IPS-18c (cell line): ENCODE measurements around the gene PROZ.
"Not testable (repeated sequence)": the region's sequence is repeated elsewhere in the genome, so short reads cannot be mapped to it uniquely, and the experiment has no call there.

Experiments used
- H3K4me3 ChIP-seq: 2 replicates; pipeline ENCODE4 v1.7.0; 2013; ENCODE audit warnings: low read depth, mild to moderate bottlenecking, low read length, moderate library complexity; ENCODE audit not compliant: insufficient read depth
- H3K9me3 ChIP-seq: one replicate; pipeline ENCODE4 v1.6.1; 2013; ENCODE audit warnings: mild to moderate bottlenecking, low read length, moderate library complexity; ENCODE audit not compliant: control insufficient read depth, insufficient read depth

PROZ gene

GRCh38 chr13:113157929-113158747 lies at the start of gene PROZ:
Gene PROZ, plus strand, starts transcription at chr13:113158648. Its CDS starts 13 bp downstream, at chr13:113158661.
- Histone ChIP-seq H3K4me3 (no peak within 1 kb of the TSS), H3K9me3 (no peaks in the 10 kb centered on the region)

- peaks cover 2% of the 10 kb centered on the region for H3K9me3 ChIP-seq
- peak overlapping the region; percentile 30; the same call in 1 of the 2 replicates for H3K4me3 ChIP-seq
Measured at GRCh38 chr13:113109151-113110047, 49.0 kb upstream of the PROZ start.

- Histone ChIP-seq H3K4me3 (peak overlapping the region; percentile 30), H3K9me3 (peaks cover 2% of the 10 kb centered on the region)
Measured at GRCh38 chr13:113110048-113110851, 48.2 kb upstream of the PROZ start.

GRCh38 chr13:113110852-113111315 lies 47.6 kb upstream of the PROZ start:
- peaks cover 2% of the 10 kb centered on the region for H3K9me3 ChIP-seq
- H3K4me3 ChIP-seq = peak overlapping the region; percentile 30

- not testable (repeated sequence) for H3K9me3 ChIP-seq, H3K4me3 ChIP-seq
Measured at GRCh38 chr13:113111821-113112220, 46.6 kb upstream of the PROZ start.

GRCh38 chr13:113112475-113112874 lies 46.0 kb upstream of the PROZ start:
- H3K9me3 ChIP-seq, H3K4me3 ChIP-seq: not testable (repeated sequence)

GRCh38 chr13:113112893-113113845 lies 45.3 kb upstream of the PROZ start:
- Histone ChIP-seq H3K9me3 (peaks cover 2% of the 10 kb centered on the region), H3K4me3 (no peak overlapping the region)

- Histone ChIP-seq H3K9me3 (peaks cover 2% of the 10 kb centered on the region), H3K4me3 (no peak overlapping the region)
Measured at GRCh38 chr13:113113846-113114271, 44.6 kb upstream of the PROZ start.

- no peak overlapping the region for H3K4me3 ChIP-seq
- peaks cover 2% of the 10 kb centered on the region for H3K9me3 ChIP-seq
Measured at GRCh38 chr13:113114511-113115362, 43.7 kb upstream of the PROZ start.

- no peaks in the 10 kb centered on the region for H3K9me3 ChIP-seq
- H3K4me3 ChIP-seq = no peak overlapping the region
Measured at GRCh38 chr13:113115363-113116205, 42.9 kb upstream of the PROZ start.

GRCh38 chr13:113116206-113116800 lies 42.1 kb upstream of the PROZ start:
- H3K9me3 ChIP-seq = no peaks in the 10 kb centered on the region
- H3K4me3 ChIP-seq = no peak overlapping the region

GRCh38 chr13:113116871-113117271 lies 41.6 kb upstream of the PROZ start:
- no peaks in the 10 kb centered on the region for H3K9me3 ChIP-seq
- no peak overlapping the region for H3K4me3 ChIP-seq

- Histone ChIP-seq H3K9me3 (no peaks in the 10 kb centered on the region), H3K4me3 (no peak overlapping the region)
Measured at GRCh38 chr13:113117335-113117872, 41.0 kb upstream of the PROZ start.

- Histone ChIP-seq H3K4me3 (no peak overlapping the region), H3K9me3 (no peaks in the 10 kb centered on the region)
Measured at GRCh38 chr13:113117911-113118260, 40.6 kb upstream of the PROZ start.
